Mononuclear cell (primary cell): ENCODE results near the gene PVALEF. TPM values are rescaled to one million over a fixed set of nuclear protein-coding genes. Genes with fewer than 3 reads are reported as not detected.

ENCODE experiments used
- H3K27me3 ChIP-seq: 2 replicates; pipeline ENCODE4 v1.6.0; 2011; ENCODE audit warnings: low read length, control low read depth; ENCODE audit not compliant: insufficient read depth
- H3K4me1 ChIP-seq: 2 replicates; pipeline ENCODE4 v1.5.1; 2011; ENCODE audit warnings: mild to moderate bottlenecking, low read length, control low read depth; ENCODE audit not compliant: insufficient read depth
- H3K4me3 ChIP-seq: 2 replicates; pipeline ENCODE4 v1.5.1; 2011; ENCODE audit warnings: mild to moderate bottlenecking, low read length, moderate library complexity
- H3K9me3 ChIP-seq: 2 replicates; pipeline ENCODE4 v1.5.1; 2011; ENCODE audit warnings: low read depth, mild to moderate bottlenecking, control low read depth, low read length
- total RNA-seq: library from RNA; depleted of rRNA; stranded (reverse); fragments of >200 nt; gene quantifications from one replicate; pipeline ENCODE4 v1.2.3, GENCODE V29; 2012

PVALEF gene
- total RNA-seq, 1 donor, result not detected

DNA sequence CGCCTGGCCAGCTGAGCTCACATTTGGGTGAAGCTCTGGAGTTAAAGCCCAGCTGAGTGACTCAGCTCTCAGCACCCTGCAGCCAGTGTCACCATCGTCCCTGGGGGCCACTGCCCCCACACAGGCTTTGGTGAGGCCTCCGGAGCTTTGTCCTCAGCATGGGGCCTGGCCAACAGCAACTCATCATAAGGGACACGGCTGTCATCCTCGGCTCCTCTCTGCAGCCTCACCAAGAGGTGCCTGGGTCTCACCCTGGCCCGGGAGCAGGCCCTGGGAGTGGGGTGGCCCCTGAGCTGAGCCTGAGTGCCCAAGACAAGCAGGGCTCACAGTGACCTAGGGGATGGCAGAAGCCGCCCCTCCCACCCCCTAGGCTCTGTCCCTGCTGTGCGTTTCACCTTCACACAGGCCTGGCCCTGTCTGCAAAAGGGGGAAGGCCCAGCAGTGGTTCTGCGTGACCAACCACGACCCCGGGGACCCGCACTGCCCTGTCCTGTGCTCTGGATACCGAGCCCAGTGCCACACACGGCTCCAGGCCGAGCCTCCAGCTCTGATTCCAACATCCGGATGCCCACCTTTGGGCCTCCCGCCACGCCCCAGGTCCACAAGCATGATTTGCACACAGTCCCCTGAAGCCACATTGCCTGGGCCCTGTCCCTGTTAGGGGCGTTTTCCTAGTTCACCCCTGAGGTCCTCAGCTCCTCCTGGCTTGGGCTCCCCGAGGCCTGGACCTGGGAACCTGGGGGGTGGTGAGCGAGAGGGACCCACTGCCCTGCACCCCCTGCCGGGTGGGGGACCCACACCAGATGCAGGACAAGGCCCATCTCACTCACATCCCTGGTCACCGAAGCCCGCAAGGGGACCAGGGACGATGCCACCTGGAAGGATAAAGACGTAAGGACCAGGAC, 22.5 kb downstream of the PVALEF start:
- H3K27me3 ChIP-seq, result no peaks in the 10 kb centered on the region
- H3K4me1 ChIP-seq, result no peaks in the 10 kb centered on the region
- no peaks in the 10 kb centered on the region for H3K9me3 ChIP-seq
- H3K4me3 ChIP-seq, result no peak overlapping the region

GRCh38 chr17:81188491-81188840, 23.2 kb downstream of the PVALEF start:
- H3K9me3 ChIP-seq, result no peaks in the 10 kb centered on the region
- H3K4me1 ChIP-seq, result no peaks in the 10 kb centered on the region
- no peaks in the 10 kb centered on the region for H3K27me3 ChIP-seq
- H3K4me3 ChIP-seq, result no peak overlapping the region

DNA sequence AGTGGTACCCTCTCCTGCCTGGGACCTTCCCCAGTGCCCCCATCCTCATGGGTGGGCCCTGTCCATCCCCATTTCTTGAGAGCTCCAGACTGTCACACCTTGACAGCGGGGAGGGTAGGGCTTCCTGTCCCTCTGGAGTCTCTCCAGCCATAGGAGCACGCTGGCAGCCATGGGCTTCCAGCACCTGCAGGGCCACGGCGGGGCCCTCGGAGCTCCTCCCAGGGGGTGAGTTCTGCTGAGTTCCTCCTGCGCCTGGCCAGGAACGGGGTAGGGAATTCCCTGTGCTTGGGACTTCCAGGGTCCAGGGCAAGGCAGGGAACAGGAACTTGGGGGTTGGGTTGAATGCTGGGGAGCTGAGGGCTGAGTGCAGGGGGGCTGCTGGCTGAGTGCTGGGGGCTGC, 23.7 kb downstream of the PVALEF start:
- no peaks in the 10 kb centered on the region for H3K9me3 ChIP-seq
- no peaks in the 10 kb centered on the region for H3K4me1 ChIP-seq
- H3K4me3 ChIP-seq, result no peak overlapping the region
- no peaks in the 10 kb centered on the region for H3K27me3 ChIP-seq

DNA sequence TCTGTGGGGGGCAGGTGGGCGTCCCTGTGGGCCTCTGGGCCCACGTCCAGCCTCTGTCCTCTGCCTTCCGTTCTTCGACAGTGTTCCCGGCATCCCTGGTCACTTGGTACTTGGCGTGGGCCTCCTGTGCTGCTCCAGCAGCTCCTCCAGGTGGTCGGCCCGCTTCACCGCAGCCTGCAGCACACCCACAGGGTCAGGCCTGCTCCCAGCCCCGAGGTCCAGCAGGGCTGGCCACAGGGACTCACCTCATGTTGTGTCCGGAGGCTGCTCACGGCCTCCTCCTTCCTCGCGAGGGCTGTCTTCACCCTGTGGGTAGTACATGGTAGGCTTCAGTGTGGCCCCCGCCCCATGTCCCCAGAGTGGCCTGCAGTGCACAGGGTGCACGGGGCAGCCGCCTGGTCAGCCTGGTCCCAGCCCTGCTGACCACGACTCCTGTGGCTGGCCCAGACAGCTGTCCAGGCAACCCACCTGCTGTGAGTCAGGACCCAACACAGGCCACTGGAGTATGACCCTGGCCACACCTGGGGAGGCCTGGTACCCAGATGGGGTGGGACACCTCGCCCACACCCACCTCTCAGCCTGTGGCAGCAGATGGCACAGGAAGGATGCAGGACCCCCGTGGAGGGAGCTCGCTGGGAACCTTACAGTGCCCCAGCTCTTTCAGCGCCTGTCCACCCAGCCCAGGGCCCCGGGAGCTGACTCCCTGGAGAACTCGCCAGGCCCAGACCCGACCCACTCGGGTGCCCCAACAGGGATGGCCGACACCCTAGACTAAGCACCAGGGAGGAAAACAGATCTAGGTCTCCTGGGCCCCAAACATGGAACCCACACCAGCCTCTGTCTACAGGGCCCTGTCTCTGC, 24.6 kb downstream of the PVALEF start:
- Histone ChIP-seq H3K4me1 (no peaks in the 10 kb centered on the region), H3K9me3 (no peaks in the 10 kb centered on the region), H3K27me3 (no peaks in the 10 kb centered on the region), H3K4me3 (no peak overlapping the region)

GRCh38 chr17:81190591-81190990, 25.3 kb downstream of the PVALEF start:
- Histone ChIP-seq H3K27me3 (no peaks in the 10 kb centered on the region), H3K4me1 (no peaks in the 10 kb centered on the region), H3K4me3 (no peak overlapping the region), H3K9me3 (no peaks in the 10 kb centered on the region)

DNA sequence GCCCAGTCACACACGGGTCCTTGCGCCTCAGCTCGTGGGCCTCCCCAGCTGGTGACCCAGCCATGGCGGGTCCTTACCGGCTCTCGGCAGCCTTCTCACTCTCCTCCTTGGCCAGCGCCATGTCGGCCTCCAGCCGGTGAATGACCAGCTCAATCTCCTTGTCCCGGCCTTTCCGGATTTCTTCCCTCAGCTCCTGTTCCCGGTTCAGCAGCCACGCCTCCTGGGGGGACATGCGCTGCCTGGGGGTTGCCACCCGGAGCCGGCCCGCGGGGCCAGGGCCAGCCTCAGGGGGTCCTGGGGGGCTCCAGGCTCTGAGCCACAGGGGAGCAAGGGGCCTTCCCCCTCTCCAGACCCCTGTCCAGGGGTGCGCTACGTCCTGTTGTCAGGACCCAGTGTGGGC, 25.8 kb downstream of the PVALEF start:
- H3K4me1 ChIP-seq, result no peaks in the 10 kb centered on the region
- H3K4me3 ChIP-seq, result no peak overlapping the region
- H3K27me3 ChIP-seq, result no peaks in the 10 kb centered on the region
- no peaks in the 10 kb centered on the region for H3K9me3 ChIP-seq

DNA sequence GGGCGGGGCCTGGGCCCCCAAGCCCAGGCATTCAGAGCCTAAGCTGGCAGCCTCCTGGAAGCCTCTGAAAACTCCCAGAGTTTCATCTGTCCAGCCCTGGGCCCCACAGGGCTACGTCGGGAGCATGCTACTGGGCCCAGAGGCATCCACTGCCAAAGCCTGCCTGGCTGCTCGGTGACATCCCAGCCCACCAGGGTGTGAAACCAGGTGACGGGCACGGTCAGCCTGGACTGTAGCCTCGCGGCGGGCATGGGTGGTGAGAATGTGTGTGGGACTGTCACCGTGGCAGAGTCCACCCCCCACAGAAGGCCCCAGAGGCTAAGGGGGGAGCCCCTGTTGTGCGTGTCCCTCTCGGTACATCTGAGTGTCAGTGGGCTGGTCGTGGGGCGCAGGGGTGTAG, 26.3 kb downstream of the PVALEF start:
- no peak overlapping the region for H3K4me3 ChIP-seq
- no peaks in the 10 kb centered on the region for H3K4me1 ChIP-seq
- H3K9me3 ChIP-seq, result no peaks in the 10 kb centered on the region
- H3K27me3 ChIP-seq, result no peaks in the 10 kb centered on the region

DNA sequence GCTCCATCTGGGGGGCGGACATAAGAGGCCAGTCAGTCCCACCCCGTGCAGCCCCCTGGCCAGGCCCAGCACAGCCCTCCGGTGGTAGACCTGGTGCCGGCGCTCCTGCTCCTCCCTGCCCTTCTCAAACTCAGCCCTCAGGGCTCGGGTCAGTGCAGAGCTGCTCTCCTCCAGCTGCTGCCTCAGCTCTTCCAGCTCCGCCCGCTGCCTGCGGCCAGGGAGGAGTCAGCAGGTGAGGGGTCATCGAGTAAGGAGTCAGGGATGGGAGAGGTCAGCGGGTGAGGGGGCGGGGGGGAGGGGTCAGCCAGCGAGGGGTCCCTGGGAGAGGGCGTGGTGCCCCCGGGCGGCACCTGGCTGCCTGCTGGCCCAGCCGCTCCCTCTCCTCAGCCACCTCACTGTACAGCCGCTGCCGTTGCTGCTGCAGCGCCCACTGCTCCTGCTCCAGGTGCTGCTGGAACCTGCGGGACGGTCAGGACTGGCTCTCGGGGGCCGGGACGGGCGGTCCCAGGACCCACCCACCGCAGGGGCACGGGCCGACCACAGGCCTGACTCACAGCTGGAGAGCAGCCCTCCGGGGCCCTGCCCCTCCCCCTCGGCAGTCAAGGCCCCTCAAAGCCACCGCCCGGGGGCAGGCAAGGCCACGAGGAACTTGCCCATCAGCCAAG, 27.2 kb downstream of the PVALEF start:
- Histone ChIP-seq H3K4me1 (no peaks in the 10 kb centered on the region), H3K4me3 (no peak overlapping the region), H3K9me3 (no peaks in the 10 kb centered on the region), H3K27me3 (no peaks in the 10 kb centered on the region)

- H3K9me3 ChIP-seq, result no peaks in the 10 kb centered on the region
- H3K4me1 ChIP-seq, result no peaks in the 10 kb centered on the region
- H3K4me3 ChIP-seq, result no peak overlapping the region
- H3K27me3 ChIP-seq, result no peaks in the 10 kb centered on the region
Measured at GRCh38 chr17:81193051-81193410, 27.7 kb downstream of the PVALEF start.

DNA sequence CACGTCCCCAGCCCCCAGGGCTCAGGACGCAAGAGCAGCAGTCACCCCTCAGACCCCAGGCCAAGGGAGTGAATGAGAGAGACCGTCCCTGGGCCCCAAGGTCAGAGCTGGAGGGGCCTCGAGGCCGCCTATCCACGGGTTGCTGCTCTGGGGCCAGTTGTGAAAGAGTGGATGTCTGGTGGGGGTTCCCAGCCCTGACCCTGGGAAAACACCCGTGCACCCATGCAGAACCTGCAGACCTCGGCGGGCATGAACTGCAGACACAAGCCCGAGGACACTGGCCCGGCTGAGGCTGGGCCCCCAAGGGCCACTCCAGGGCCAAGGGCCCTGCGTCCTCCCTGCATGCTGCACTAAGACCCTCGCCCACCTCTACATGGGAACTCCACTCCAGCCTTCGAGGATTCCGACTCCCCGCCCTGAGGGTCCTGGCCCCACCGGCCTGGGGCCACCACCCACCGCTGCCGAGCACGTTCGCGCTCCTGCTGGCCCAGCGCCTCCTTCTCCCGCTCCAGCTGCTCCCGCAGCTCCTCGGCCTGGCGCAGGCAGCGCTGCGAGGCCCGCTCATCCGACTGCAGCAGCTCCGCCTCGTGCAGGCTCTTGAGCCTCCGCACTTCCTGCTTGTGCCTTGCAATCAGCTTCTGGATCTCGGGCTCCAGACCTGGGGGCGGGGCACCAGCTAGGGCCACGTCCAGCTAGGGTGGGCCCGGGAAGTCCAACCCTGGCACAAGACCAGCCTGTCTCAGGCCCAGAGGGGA, 28.3 kb downstream of the PVALEF start:
- no peak overlapping the region for H3K4me3 ChIP-seq
- no peaks in the 10 kb centered on the region for H3K9me3 ChIP-seq
- H3K4me1 ChIP-seq, result no peaks in the 10 kb centered on the region
- H3K27me3 ChIP-seq, result no peaks in the 10 kb centered on the region

DNA sequence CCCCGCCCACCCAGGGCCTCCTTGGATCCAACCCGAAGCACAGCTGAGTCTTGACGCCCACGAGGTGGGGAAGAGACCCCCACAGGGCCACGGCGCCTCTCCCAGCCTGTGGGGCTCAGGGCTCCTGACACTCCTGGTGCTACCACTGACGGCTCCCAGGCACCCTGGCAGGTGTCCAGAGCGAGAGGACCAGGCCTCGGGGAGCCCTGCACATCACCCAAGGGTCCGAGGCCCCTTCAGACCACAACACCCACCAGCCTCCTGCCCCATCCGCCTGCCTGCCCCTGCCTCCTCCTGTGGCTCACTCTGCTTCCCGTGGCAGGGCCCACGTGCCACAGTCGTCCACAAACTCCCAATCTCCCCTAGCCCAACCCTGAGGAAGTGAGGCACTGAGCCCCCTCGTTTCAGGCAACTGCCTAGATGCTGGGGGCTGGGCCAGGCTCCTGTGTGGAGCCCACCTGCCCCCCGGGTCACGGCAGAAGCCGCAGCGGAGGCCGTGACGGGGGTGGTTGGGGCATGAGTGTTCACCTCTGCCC, 29.0 kb downstream of the PVALEF start:
- Histone ChIP-seq H3K27me3 (no peaks in the 10 kb centered on the region), H3K4me1 (no peaks in the 10 kb centered on the region), H3K9me3 (no peaks in the 10 kb centered on the region), H3K4me3 (no peak overlapping the region)

DNA sequence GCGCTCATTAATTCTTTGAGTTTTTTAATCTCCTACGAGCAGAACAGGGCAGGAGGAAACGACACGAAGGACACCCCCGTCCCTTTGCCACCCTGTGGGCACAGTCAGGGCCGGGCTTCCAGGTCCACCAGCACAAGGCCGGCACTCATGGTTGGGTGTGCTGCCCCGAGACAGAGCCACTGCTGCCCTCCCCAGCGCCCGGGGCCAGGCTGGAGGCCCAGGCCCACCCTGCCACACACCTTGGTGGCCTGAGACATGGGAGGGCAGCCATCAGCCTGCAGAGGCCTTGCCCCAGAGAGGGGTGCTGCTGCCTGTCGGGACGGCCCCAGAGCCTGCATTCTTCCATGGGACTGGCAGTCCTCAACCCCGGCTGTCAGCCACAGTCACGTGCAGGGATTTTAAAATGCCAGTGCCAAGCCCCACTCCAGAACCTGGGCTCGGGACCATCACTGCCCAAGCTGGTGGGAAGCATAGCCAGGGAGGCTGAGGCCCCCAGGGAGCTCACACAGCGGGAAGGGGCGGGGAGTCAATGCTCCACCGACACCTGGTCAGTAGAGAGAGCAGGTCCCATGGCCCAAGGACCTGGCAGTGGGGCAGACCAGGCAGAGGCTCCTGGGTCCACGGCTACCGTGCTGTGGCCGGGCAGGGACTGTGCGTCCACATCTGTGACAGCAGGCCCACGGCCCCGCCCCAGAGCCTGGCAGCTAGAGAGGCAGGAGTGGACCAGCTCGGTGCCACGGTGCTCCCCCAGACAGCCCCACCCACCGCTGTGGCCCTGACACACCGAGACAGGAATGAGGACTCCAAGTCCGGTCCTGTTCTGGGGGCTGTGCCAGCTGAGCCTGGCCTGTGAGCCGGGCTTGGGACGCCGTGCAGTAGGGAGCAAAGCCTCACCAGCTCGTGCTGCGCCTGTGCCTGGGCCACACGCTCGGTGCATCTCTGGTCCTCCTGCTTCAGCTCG, 29.9 kb downstream of the PVALEF start:
- no peaks in the 10 kb centered on the region for H3K4me1 ChIP-seq
- no peaks in the 10 kb centered on the region for H3K9me3 ChIP-seq
- H3K27me3 ChIP-seq, result no peaks in the 10 kb centered on the region
- H3K4me3 ChIP-seq, result no peak overlapping the region

DNA sequence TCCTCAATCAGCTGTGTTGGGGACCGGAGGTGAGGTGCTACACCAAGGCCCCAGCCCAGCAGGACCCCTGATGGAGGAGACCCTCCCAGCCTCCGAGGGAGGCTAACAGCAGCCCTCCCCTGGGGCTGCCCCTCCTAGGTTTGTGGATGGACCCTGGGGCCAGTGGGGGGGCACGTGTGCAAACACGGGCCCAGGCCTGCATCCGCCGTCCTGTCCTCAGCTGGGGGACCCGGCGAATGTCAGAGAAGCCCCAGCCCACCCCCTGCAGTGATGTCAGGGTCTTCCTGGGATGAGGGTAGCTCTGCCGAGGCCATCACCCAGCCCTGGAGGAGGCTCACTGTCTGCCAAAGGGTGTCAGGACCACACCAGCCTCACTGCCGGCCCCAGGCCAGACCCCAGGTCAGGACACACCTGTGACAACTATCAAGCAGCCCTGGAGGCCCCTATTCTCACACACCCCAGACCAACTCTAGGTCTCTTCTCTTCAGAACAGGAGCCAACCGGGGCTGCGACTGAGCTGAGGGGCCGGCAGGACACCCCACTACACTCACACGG, 30.7 kb downstream of the PVALEF start:
- H3K9me3 ChIP-seq, result no peaks in the 10 kb centered on the region
- no peaks in the 10 kb centered on the region for H3K27me3 ChIP-seq
- no peaks in the 10 kb centered on the region for H3K4me1 ChIP-seq
- no peak overlapping the region for H3K4me3 ChIP-seq
